ENCODE data around the gene RNF7.

- TF ChIP-seq TAF1 (IDR thresholded peaks at IDR 0.05; ENCODE audit: low read depth) (no peak), EP300 (IDR thresholded peaks at IDR 0.05; ENCODE audit: borderline replicate concordance) (no peak), YY1 (IDR thresholded peaks at IDR 0.05; ENCODE audit: low read depth) (no peak), RAD21 (IDR thresholded peaks at IDR 0.05; ENCODE audit: low read depth) (no peak), MAX (IDR thresholded peaks at IDR 0.05) (no peak), ZBTB7A (IDR thresholded peaks at IDR 0.05; ENCODE audit: low read depth) (no peak), USF1 (IDR thresholded peaks at IDR 0.05) (no peak), CEBPB (IDR thresholded peaks at IDR 0.05) (no peak)
- TF ChIP-seq, protein P1, sequence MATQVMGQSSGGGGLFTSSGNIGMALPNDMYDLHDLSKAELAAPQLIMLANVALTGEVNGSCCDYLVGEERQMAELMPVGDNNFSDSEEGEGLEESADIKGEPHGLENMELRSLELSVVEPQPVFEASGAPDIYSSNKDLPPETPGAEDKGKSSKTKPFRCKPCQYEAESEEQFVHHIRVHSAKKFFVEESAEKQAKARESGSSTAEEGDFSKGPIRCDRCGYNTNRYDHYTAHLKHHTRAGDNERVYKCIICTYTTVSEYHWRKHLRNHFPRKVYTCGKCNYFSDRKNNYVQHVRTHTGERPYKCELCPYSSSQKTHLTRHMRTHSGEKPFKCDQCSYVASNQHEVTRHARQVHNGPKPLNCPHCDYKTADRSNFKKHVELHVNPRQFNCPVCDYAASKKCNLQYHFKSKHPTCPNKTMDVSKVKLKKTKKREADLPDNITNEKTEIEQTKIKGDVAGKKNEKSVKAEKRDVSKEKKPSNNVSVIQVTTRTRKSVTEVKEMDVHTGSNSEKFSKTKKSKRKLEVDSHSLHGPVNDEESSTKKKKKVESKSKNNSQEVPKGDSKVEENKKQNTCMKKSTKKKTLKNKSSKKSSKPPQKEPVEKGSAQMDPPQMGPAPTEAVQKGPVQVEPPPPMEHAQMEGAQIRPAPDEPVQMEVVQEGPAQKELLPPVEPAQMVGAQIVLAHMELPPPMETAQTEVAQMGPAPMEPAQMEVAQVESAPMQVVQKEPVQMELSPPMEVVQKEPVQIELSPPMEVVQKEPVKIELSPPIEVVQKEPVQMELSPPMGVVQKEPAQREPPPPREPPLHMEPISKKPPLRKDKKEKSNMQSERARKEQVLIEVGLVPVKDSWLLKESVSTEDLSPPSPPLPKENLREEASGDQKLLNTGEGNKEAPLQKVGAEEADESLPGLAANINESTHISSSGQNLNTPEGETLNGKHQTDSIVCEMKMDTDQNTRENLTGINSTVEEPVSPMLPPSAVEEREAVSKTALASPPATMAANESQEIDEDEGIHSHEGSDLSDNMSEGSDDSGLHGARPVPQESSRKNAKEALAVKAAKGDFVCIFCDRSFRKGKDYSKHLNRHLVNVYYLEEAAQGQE (IDR thresholded peaks at IDR 0.05; ENCODE audit: low read depth) = no peak
These were observed 55.6 kb downstream of the RNF7 start for GRCh38 chr3:141793476-141794260.
